Endothelial cell (in vitro differentiated cells): ENCODE data around the gene EMILIN3. TPM values are rescaled to one million over a fixed set of nuclear protein-coding genes. Genes with fewer than 3 reads are reported as not detected.

Experiments
- DNase-seq: peaks from one replicate; pipeline ENCODE4 v3.0.0; 2021; ENCODE audit warnings: low spot score
- H3K27ac Mint-ChIP-seq: one replicate; pipeline ENCODE4 v1.8.0; 2021; ENCODE audit warnings: mixed read lengths, inconsistent platforms; ENCODE audit not compliant: unreplicated experiment
- H3K27me3 Mint-ChIP-seq: one replicate; pipeline ENCODE4 v1.8.0; 2021; ENCODE audit warnings: mild to moderate bottlenecking, moderate library complexity, mixed read lengths, inconsistent platforms; ENCODE audit not compliant: unreplicated experiment
- H3K36me3 Mint-ChIP-seq: one replicate; pipeline ENCODE4 v1.8.0; 2021; ENCODE audit warnings: mild to moderate bottlenecking, low read depth, mixed read lengths, inconsistent platforms; ENCODE audit not compliant: unreplicated experiment
- H3K4me1 Mint-ChIP-seq: one replicate; pipeline ENCODE4 v1.8.0; 2021; ENCODE audit warnings: mild to moderate bottlenecking, mixed read lengths, inconsistent platforms; ENCODE audit not compliant: unreplicated experiment
- H3K4me3 Mint-ChIP-seq: one replicate; pipeline ENCODE4 v1.8.0; 2021; ENCODE audit warnings: mild to moderate bottlenecking, mixed read lengths, inconsistent platforms; ENCODE audit not compliant: unreplicated experiment
- H3K9me3 Mint-ChIP-seq: one replicate; pipeline ENCODE4 v1.8.0; 2021; ENCODE audit warnings: mixed read lengths, inconsistent platforms; ENCODE audit not compliant: unreplicated experiment
- total RNA-seq: library from RNA; stranded (reverse); fragmentation: NEBNext Ultra II Directional; extraction: Animal tissue kit (Norgen Biotek cat#: 25700); gene quantifications from one replicate; pipeline ENCODE4 v1.2.1, GENCODE V29; 2021; ENCODE audit not compliant: unreplicated experiment
- TF ChIP-seq, protein P1 (sequence below): fragments of 200-600 bp; sonication (generic); IDR thresholded peaks from one replicate; pipeline ENCODE4 v1.5.0; 2021; ENCODE audit warnings: antibody characterized with exemption; ENCODE audit not compliant: unreplicated experiment

Gene EMILIN3
- total RNA-seq, 1 donor from 2014 or later, result 0.28 TPM

DNA sequence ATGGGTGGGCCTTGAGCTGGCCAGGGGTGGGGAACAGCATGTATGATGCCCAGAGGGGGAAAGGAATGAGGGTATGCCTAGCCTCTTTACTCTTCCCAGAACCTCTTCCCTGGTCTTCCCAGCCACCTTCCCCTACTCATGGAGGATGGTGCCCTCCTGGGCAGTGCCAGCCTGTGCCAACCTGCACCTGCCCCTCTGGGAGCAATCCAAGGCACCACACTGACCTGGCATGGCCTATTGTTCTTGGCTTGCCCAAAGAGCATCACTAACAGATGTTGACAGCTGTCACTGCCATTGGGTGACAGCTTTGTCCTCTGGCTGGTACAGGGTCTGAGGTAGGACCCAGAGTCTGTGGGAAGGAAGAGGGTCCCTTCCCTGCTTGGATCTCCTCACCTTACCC lies 13.1 kb downstream of the EMILIN3 start:
- H3K27ac Mint-ChIP-seq, result no peak overlapping the region
- peaks cover 9% of the 10 kb centered on the region for H3K36me3 Mint-ChIP-seq
- no peak for DNase-seq
- H3K9me3 Mint-ChIP-seq, result no peaks in the 10 kb centered on the region
- peaks cover 10% of the 10 kb centered on the region for H3K27me3 Mint-ChIP-seq
- H3K4me3 Mint-ChIP-seq, result no peak overlapping the region
- H3K4me1 Mint-ChIP-seq, result no peaks in the 10 kb centered on the region
- TF ChIP-seq, protein P1, sequence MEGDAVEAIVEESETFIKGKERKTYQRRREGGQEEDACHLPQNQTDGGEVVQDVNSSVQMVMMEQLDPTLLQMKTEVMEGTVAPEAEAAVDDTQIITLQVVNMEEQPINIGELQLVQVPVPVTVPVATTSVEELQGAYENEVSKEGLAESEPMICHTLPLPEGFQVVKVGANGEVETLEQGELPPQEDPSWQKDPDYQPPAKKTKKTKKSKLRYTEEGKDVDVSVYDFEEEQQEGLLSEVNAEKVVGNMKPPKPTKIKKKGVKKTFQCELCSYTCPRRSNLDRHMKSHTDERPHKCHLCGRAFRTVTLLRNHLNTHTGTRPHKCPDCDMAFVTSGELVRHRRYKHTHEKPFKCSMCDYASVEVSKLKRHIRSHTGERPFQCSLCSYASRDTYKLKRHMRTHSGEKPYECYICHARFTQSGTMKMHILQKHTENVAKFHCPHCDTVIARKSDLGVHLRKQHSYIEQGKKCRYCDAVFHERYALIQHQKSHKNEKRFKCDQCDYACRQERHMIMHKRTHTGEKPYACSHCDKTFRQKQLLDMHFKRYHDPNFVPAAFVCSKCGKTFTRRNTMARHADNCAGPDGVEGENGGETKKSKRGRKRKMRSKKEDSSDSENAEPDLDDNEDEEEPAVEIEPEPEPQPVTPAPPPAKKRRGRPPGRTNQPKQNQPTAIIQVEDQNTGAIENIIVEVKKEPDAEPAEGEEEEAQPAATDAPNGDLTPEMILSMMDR, result no peak

DNA sequence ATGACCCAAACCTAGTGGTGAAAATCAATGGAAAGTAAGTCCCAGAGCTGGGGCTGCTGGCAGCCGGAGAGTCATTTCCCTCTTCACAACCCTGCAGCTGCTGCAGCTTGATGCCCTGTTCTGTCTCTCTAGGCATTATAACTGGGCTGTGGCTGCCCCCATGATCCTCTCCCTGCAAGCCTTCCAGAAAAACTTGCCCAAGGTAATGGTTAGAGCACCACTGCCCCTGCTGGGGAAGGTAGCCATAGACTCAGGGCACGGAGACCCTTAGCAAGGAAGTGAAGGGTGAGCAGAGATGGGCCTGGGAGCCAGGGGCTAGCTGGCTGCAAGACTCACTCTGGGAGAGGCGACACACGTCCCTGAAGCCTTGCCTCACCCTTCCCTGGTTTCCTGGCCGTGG lies 14.0 kb downstream of the EMILIN3 start:
- Mint-ChIP-seq H3K4me1 (no peaks in the 10 kb centered on the region), H3K36me3 (peaks cover 13% of the 10 kb centered on the region), H3K27me3 (peaks cover 11% of the 10 kb centered on the region), H3K27ac (no peak overlapping the region), H3K9me3 (no peaks in the 10 kb centered on the region), H3K4me3 (no peak overlapping the region)
- TF ChIP-seq, protein P1, result no peak
- DNase-seq, result no peak

DNA sequence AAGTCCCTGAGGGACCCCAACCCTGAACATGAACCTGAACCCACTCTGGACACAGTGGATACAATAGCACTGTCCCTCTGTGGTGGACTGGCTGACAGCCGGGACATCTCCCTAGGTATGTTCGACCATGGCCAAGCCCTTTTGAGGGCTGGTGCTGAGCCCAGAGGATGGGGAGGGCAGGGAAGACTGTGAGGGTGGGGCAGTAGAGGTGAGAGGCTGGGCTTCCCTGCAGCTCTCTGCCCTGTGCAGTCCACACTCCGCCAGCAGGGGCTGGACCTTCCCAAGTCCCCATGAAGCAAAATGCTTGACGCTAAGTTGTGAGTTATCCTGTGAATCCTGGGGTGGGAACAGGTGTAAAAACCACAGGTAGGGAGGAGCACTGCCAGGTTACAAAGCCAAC lies 14.5 kb downstream of the EMILIN3 start:
- H3K4me1 Mint-ChIP-seq, result no peaks in the 10 kb centered on the region
- TF ChIP-seq, protein P1, result peak; percentile 22
- no peak overlapping the region for H3K4me3 Mint-ChIP-seq
- H3K9me3 Mint-ChIP-seq, result no peaks in the 10 kb centered on the region
- H3K27ac Mint-ChIP-seq, result no peak overlapping the region
- peaks cover 11% of the 10 kb centered on the region for H3K27me3 Mint-ChIP-seq
- no peak for DNase-seq
- peaks cover 14% of the 10 kb centered on the region for H3K36me3 Mint-ChIP-seq

DNA sequence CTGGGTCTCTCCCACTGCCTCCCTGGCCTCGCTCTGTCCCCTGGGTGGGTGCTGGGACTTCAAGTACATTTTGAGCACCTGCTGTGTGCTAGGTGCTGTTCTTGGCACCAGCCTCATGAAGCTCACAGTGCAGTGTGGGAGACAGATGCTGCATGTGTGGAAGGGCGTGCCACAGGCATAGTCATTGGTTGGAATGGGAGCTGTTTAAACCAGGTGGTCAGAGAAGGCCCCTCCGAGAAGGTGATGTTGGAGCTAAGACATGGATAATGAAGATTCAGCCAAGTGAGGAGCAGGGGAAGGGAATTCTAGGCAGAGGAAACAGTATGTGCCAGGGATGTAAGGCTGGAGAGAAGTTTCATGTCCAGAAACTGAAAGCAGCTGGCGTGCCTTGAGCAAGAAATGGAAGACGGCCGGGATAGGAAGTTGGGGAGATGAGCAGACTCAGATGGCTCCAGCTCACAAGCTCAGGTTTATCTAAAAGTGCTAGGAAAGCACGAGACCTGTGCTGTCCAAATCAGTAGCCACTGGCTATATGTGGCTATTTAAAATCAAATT lies 16.1 kb downstream of the EMILIN3 start:
- TF ChIP-seq, protein P1, result no peak
- Mint-ChIP-seq H3K27me3 (peaks cover 12% of the 10 kb centered on the region), H3K4me3 (no peak overlapping the region), H3K27ac (no peak overlapping the region), H3K4me1 (no peaks in the 10 kb centered on the region), H3K9me3 (no peaks in the 10 kb centered on the region), H3K36me3 (peaks cover 13% of the 10 kb centered on the region)
- DNase-seq, result no peak

DNA sequence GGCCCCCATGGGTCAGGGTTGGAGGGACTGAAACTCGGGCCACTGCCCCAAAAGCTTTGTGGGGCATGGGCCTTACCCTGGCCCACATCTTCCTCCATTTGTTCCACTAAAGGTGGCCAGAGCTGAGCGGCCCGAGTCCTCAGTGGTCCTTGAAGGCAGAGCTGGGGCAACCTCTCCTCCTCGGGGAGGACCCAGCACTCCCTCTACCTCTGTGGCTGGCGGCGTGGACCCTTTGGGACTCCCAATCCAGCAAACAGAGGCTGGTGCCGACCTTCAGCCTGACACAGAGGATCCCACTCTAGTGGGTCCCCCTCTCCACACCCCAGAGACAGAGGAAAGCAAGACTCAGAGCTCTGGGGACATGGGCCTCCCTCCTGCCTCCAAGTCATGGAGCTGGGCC lies 16.7 kb downstream of the EMILIN3 start:
- no peaks in the 10 kb centered on the region for H3K9me3 Mint-ChIP-seq
- TF ChIP-seq, protein P1, result no peak
- no peaks in the 10 kb centered on the region for H3K4me1 Mint-ChIP-seq
- H3K4me3 Mint-ChIP-seq, result no peak overlapping the region
- no peak for DNase-seq
- H3K27me3 Mint-ChIP-seq, result peaks cover 12% of the 10 kb centered on the region
- H3K27ac Mint-ChIP-seq, result no peak overlapping the region
- H3K36me3 Mint-ChIP-seq, result peaks cover 13% of the 10 kb centered on the region
